GM12892 (cell line): ENCODE results near the gene APOE.

Source experiments
- POLR2A ChIP-seq: IDR thresholded peaks from 2 replicates; pipeline ENCODE4 v1.6.1; 2011; ENCODE audit warnings: low read depth, low read length, control low read depth
- POLR2AphosphoS5 ChIP-seq: IDR thresholded peaks from 2 replicates; pipeline ENCODE4 v1.6.1; 2011; ENCODE audit warnings: low read depth, low read length, control low read depth
- TAF1 ChIP-seq: IDR thresholded peaks from 2 replicates; pipeline ENCODE4 v1.6.1; 2011; ENCODE audit warnings: low read depth, mild to moderate bottlenecking, control low read depth, low read length, borderline replicate concordance

DNA sequence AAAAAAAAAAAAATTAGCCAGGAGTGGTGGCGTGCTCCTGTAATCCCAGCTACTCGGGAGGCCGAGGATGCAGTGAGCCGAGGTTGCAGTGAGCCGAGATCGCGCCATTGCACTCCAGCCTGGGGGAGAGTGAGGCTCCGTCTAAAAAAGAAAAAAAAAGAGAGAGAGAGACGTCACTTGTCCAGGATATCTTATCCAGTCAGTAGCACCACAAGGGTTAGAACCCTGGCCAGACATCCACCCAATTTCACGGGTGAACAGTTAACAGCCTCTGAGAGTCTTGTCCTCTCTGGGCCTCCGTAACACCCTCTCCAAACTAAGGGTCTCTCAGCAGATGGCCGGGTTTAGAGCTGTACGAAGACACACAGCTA is 48.7 kb downstream of the APOE start:
- no peak for TF ChIP-seq TAF1
- TF ChIP-seq POLR2A, result no peak
- TF ChIP-seq POLR2AphosphoS5, result no peak
